Measurements from ENCODE around the gene CORO6.

CORO6 gene

DNA sequence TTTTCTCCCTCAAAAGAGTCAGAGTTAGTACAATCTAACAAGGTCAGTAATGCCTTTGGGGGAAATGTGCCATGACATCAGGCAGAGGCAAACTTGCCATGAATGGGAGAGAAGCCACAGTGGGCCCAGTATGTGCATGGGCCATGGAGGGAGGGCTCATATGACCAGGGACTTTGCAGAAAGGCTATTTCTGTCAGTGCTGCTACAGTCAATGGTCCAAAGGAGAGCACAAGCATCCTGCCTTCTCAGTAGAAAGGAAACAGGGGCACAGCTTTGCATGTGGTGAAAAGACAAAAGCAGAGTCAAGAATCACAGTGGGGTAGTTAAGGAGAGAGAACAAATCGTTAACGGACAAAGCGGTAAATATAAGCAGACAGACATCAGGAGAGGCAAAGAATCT is 11.2 kb upstream of the CORO6 start:
- DNase-seq (ENCODE audit: low spot score) = no peak

DNA sequence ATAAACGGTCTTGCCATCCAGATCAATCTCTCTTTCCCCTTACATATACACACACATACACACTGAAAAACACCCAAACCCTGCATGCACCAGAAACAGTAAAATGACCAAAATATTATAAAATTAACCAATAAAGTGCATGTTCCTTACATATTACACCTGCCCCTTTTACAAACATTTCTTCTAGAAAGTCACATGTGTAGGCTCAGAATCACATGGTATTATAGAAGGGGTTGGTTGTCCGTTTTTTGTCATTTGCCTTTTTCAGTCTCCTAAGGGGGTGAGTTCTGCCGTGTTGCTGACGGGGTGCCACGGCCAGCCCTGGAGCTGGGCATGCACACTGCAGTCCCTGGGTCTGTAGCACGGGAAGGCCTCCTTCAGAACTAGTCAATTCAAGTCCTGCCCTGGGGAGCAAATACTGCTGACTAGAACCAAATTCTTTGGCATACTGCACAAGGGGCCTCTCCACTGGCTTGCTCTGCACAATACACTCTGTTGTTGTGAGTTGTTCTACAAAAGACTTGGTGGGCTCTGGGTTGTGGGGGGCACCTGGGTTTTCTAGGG is 8.0 kb upstream of the CORO6 start:
- peak; percentile 1 for DNase-seq (ENCODE audit: low spot score)

DNA sequence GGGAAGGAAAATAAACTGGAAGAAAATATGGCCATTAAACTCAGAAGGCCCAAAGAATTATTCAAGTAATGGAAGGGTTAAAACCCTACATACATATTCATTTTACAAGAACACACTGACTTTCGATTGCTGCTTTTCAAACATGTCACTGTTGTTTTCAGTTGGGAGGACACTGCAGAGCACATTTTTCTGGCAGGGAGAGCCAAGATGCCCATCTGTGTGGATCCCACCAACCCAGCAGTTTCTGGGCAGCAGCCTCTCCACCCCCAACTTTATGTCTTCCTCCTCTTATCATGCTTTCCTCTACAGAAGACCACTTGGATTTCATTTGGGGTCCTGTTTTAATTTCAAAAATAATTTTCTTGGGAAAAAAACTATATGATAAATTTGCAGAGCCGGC is 7.1 kb upstream of the CORO6 start:
- no peak for DNase-seq (ENCODE audit: low spot score)

DNA sequence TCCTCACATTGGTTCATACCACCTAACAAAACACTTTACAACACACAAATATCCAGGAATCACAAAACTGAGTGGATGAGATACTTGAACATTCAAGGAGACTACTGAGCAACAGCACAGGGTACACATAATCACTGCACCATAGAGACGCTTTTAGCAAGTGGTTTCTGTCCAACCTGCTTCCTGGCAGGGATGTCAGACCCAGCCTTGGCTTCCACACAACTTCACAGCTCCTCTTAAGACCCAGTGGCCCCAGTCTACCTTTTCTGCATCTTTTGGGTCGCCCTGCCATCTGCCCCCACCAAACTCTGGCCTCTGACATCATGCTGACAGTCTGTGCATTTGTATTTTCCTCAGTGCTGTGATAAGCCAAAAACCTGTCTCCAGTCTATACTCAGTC is 5.9 kb upstream of the CORO6 start:
- peak; percentile 2 for DNase-seq (ENCODE audit: low spot score)

DNA sequence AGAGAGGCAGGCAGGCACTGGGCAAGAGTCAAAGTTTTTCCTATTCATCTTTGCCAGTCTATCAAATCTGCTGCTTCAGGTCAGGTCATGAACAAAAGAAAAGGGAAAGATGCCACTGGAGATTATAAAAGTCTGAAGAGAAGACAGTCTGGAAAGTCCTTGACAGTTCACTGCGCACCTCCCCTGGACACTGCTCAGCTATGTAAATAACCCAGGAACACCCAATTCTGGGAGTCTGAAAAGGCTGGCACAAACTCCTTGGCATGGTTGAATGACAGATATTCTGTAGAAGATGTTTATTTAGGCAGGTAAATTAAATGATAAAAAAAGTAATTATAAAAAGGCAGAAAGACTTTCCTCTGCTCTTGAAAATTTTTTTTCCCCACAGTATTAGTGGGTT is 5.2 kb upstream of the CORO6 start:
- no peak for DNase-seq (ENCODE audit: low spot score)

DNA sequence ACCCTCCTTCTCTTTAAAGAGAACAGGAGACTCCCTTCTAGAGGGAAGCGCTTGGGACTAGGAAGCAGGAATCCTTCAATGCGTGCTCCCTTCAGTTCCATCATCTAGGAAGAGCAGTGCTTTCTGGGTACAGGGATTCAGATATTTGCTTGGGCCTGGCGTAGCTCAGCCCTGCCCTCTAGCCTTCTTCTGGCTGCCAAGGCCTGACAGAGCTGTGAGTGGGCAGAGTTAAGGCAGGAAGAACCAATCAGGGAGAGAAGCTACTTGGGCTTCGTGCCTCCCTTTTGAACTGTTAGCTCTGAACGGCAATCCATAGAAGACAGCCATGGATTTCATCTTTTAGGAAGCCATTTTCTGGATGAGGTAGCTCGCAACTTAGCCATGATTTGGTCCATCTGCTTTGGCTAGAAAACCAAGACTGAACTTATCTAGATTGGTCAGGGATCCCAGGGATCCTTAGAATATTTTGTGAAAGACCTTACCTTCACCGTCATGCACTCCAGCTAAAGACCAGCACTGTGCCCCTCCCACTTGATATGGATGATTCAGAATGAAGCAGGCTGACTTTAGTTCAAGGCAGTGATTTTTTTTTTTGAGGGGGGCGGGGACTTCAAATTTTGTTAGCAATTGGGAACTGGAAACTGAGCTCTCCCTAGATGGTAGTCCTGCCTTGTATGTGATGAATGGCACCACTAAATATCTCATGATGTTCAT is 2.5 kb upstream of the CORO6 start:
- peak; percentile 42 for DNase-seq (ENCODE audit: low spot score)

DNA sequence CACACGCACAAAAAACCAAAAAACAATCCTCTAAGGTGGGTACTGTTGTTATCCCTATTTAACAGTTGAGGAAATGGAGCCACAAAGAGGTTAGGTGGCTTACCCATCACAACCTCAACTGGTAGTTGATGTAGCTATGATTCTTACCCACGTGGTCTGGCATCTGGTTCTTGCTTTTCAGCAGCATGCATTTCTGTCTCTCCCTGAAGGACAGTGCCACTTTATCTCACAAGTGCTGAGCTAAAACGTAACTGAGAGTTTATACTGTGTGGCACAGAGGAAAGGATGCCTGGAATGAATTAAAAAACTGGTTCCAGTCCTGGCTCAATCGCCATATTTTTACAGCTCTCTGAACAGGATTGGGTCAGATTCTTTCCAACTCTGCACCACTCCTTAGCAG is 1.9 kb upstream of the CORO6 start:
- no peak for DNase-seq (ENCODE audit: low spot score)

DNA sequence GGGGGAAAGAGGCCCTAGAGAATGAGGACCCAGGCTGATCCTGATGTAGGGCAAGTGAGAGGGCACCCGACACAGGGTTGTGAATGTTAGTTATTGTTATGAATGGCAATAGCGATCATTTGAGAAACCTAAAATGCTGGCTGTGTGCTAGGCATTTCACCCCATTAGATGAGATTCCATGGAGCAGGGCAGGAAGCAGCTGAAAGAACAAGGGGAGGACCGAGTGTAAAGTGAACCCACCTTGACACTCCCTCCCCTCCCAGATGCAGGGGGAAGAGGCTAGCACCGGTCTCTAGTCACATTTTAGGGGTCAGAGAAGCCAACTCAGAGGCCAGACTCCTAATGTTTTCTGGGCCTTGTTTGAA is 553 bp upstream of the CORO6 start:
- DNase-seq (ENCODE audit: low spot score) = no peak

DNA sequence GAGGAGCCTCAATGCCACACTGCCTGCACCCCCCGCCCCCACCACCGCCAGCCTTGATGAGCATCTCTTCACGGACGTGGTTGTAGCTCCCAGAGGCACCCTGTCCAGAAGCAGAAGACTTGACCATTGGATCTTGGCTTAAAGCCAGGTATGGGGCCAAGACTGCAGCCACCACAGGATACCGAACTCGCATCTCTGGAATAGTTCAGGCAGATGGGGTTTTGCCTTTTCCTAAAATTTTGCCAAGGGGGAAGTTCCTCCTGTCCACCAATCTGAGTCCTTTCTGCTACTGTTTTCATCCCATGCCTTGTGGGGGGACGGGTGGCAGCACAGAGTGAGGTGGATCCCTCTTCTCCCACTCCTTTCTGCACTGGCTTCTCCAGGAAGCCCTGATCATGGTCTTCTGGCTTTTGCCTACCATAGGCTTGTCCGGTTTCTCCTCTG is 939 bp downstream of the CORO6 start:
- DNase-seq (ENCODE audit: low spot score) = peak; percentile 49

DNA sequence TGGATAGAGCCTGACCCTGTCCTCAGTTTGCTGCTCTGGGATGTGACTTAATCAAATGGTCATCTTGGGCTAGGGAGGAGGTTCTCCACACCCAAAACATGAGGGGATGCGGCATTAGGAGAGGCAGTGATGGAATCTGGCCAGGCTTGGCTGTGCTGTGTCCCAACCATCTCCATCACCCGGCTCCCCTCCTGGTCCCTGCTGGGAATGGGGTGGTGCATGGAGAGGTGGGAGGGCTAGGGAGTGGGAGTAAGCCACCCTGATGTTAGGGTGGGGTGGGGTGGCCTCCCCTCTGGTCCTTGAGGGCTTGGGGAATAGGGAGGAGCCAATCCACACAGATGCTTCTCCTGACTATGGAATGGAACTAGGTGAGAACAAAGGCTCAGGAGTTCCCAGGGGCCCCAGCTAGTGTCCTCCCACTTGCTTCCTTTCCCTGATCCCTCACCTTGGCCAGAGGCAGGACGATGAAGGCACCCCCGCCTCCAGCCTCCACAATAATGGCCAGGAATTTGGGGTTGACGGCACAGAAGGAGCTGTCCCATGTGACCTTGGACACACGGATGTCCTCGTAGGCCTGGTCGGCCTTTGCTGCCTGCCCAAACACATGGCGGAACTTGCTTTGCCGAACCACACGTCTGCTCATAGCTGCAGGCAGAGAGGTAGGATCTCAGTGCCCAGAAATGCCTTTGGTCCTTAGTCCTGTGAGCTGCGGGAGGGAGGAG is 1.8 kb downstream of the CORO6 start:
- no peak for DNase-seq (ENCODE audit: low spot score)

DNA sequence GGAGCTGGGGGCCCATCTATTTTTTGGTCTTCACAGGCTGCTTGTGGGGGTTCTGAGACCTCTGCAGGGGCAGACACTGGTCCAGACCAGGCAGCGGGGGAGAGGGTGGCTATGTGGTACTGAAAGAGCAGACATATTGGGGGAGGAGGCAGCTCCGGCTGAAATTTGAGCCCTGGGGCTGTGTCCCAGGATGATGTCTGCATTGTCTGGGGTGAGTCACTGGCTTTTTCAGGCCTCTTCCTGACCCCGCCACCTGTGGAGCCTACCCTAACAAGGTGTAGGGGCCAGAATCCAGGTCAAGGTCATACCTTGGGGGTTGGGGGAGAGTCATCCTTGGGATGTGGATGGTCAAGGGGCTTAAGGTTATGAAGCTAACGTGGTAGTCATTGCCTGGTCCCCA is 2.4 kb downstream of the CORO6 start:
- DNase-seq (ENCODE audit: low spot score) = no peak

DNA sequence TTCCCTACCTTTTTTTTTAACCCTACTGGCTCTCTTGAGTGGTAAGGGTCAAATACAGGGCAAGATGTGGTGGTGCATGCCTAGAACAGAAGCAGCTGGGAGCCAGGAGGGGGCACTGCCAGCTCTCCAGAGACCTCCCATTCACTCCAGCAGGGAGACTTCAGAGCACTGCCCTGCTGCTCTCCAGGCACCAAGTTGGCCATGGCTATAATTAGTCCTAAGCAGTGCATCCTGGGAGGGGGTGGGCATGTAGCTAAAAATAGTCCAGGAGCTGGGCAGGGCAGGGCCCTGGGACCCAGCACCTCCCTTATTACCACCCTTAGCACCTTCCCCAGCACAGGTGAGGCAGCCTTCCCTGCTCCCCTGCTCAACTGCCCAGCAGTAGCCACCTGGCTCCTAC is 3.5 kb downstream of the CORO6 start:
- DNase-seq (ENCODE audit: low spot score) = no peak

DNA sequence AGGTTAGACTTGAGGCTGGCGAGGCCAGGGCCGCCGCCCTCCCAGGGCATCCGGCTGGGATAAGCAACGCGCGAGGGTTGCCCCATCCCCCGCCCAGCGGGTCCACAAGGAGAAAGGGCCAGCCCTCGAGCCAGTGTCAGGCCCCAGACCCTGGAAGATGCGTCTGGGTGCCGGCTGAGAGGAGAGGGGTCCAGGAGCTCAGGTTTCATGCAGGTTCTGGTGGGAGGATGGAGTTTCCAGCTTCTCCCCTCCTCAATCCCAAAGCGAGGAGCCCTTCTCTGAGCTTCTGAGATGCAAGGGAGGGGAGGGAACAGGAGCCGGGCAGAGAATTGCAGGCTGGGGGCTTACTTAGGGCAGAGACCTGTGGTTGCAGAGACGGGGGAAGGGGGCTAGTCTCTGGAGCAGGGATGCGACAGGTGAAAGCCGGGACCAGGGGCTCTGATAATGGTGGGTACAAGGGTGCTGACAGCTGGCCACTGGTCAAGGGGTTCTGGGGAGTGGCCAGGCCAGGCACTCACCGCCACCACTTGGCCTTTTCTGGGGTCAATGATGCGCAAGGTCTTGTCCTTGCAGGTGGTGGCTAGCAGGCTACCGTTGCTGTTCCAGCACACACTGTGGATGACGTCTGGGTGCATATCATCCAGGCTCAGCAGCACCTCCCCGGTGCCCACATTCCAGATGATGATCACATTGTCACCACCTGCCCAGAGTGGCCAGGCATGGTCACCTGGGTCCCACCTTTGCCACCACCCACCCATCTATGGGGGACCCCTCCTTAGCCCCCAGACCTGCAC is 4.2 kb downstream of the CORO6 start:
- DNase-seq (ENCODE audit: low spot score) = no peak

DNA sequence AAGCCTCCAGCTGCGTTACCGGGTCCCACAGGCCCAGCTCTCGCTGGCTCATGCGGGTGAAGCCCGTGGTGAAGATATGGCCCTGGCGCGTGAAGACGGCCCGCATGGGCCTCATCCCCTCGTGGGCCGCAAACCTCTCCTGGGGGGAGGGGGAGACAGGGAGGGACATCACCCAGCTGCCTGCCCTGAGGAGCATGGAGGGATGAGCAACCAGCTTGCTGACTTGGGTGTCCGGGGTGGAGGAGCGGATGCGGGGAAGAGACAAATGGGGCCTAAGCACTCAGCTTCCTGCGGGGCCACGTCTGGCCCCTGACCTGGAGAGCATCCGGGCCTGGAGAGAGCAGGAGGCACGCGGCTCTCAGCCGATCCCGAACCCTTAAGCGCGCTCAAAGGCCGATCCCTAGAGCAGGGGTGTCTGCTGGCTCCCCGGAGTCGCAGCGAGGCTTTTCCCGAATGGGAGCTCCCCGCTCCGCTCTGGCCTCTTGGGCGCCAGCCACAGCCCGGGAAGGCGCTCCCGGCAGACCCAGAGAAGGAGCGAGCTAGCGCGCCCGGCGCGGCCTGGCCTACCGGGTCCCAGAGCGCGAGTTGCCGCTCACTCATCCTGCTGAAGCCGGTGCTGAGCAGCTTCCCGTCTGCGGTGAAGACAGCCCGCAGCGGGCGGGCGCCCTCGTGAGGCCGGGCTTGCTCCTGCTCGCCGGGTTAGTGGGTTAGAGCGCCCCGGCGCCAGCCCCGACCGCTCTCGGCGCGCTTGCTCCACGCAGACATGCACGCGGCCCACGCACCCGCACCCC is 5.0 kb downstream of the CORO6 start:
- no peak for DNase-seq (ENCODE audit: low spot score)

DNA sequence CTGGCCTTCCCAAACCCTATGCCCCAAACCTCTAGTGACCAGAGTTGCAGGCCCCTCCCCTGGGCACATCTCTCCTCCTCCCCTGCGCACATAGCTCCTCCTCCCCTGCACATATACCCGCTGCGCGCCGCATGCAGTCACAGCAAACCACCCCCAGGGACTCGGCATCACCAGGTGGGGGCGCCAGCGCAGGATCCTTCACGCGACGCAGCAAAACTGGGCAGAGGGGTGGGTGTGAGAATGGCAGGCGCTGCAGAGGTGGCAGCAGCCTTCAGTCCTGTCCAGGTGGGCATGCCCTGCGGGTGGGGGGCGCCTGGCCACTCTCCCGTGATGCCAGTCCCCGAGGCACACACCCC is 5.6 kb downstream of the CORO6 start:
- no peak for DNase-seq (ENCODE audit: low spot score)

DNA sequence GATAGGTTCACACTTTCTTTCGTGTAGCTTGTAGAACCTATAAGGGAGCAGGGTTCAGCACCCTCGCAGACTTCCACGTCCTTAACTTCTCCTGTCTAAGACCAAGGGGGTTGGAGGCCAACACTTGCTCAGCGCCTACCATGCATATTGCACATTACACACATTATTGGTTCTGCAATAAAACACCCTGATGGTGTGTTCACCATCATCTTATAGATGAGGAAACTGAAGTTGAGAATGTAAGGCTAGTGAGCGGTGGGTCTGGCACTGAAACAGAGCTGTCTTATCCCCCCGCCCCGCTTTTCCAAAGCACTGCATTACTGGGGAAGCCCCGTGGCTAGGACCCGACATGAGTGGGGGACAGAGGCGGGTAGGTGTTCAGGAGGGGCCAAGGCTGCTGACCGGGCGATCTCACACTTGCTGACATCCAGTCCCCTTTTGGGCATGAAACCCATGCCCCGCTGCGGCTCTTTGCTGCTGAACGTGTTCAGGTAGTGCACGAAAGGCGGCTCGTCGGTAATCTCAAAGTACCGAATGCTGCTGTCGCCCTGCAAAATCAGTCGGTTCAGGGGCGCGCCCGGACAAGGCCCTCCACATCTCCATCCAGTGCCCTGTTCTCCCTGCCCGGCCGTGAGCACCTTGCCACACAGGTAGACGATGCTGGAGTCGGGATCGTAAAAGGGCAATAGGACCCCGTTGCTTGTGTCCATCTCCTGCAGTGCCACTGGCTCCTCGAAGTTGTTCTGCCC is 6.2 kb downstream of the CORO6 start:
- DNase-seq (ENCODE audit: low spot score) = no peak

DNA sequence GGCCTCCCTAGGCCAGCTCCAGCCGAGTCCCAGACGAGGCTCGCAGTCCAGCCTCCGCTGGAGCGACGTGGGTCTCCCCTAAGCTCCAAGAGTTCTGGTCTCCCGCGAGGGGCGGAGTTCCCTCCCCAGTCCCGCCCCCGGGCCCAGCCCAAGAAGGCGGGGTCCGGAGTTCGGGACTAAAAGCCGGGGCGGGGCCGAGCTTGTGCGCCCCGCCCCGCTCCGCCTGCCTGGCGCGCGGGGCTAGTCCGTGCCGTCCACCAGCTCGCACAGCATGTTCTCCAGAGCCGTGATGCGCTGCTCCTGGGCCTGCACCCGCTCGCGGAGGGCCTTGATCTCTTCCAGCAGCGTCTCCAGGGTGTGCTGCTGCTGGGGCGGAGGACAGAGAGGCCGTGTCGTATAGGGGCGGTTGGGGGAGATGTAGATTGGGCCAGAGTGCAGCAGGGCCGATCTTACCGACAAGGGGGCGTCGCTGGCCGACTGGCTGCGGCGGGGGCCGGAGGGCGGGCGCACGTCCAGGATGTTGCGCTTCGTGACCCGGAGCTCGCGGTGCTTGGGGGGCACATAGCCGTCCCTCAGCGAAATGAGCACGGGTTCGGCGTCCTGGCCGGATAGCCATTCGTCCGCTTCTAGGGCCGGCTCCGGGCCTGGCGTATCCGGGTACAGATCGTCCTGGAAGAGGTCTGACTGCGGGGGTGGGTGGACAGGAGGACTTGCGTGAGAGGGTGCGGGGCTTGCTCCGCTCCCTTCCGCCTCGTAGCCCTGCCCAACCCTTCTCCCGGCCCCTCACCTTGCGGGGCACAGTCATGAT is 7.0 kb downstream of the CORO6 start:
- no peak for DNase-seq (ENCODE audit: low spot score)

DNA sequence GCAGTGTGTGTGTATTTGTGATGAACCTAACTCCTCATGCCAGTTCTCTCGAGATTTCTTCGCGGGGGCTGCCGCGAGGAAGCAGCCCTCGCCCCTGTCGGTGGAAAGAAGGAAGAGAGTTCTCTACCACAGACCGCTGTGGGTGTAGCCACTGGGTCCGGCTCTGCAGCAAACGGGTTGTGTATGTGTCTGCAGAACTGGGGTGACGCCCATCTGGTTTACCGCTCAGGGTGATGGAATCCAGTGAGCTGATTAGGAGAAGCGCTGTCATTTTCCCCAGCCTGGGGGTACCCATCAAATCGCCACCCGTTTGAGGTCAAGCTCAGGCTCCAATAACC is 7.7 kb downstream of the CORO6 start:
- DNase-seq (ENCODE audit: low spot score) = no peak

DNA sequence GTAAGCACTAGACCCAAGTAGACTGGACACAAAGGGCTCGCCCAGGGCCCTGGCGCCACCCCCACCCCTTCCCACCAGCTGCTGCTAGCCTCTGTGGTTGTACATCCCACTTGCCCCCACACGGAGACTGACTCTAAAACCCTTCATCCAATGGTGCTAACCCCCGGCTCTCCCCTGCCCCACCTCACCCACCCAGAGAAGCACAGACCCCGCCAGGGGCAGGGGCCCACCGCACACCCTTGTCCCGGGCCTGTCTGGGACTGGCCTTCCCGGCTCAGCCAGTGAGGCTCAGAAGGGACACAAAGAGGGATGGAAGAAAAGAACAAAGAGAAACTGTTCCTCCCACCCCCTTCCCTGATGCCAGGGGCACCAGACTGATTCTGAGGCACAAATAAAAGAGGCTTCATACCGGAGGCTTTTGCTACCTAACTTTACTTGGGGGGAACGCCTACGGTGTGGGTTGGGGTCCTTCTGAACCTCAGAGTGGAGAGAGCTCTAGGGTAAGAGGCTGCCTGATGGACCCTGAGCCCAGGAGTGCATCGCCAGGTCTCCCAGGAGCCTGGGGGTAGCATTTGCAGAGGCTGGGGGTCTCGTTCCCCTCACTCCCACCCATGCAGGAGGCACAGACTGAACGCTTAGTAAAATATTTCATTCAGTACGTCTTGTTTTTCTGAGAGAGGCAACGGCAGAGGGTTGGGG is 8.2 kb downstream of the CORO6 start:
- no peak for DNase-seq (ENCODE audit: low spot score)

DNA sequence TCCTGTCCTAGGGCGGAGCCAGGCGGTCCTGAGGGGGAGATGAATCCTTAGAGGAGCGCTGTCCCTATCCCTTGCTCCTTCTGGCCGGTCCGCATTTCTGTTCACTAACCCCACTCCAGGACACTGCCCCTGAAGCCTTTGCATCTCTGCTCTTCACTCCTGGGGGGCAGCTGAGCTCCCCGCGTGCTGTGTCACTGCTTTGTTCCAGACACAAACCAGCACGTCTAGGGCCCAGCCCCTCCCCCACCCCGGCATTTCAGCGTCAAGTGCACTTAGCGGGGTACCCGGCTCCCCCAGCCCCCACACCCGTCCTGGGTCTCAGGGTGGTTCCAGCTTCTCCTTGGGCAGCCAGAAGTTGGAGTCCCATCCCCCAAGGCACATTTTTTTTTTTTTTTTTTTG is 8.9 kb downstream of the CORO6 start:
- no peak for DNase-seq (ENCODE audit: low spot score)
